Bronchial epithelial cell (primary cell): ENCODE data around the gene ZNF2. TPM values are rescaled to one million over a fixed set of nuclear protein-coding genes. Genes with fewer than 3 reads are reported as not detected.
A peak's percentile ranks its signal among the peaks of the same experiment; 100 is the strongest.

Experiments
- DNase-seq: peaks from one replicate; pipeline ENCODE4 v3.0.0-alpha.2; 2010; ENCODE audit warnings: low read depth
- FAIRE-seq: peaks from 2 replicates; lab custom pipeline; 2011; peaks lifted over from hg19 to GRCh38; lab: Jason Lieb, UNC
- H3K27me3 ChIP-seq: 2 replicates; pipeline ENCODE4 v1.5.1; 2011; ENCODE audit warnings: low read length; ENCODE audit not compliant: control insufficient read depth, insufficient read depth
- H3K36me3 ChIP-seq: 2 replicates; pipeline ENCODE4 v1.5.1; 2011; ENCODE audit warnings: low read length; ENCODE audit not compliant: control insufficient read depth, insufficient read depth
- H3K4me3 ChIP-seq: 2 replicates; pipeline ENCODE4 v1.5.1; 2011; ENCODE audit warnings: mild to moderate bottlenecking, low read depth, low read length, control low read depth
- CTCF ChIP-seq: IDR thresholded peaks from 2 replicates; pipeline ENCODE4 v1.5.1; 2011; ENCODE audit warnings: mild to moderate bottlenecking, moderate library complexity, low read length, control low read depth, inconsistent platforms; ENCODE audit not compliant: insufficient read depth, severe bottlenecking
- total RNA-seq: library from RNA; depleted of rRNA; stranded (reverse); fragments of >200 nt; gene quantifications from 2 replicates; pipeline ENCODE4 v1.2.1, GENCODE V29; 2014

Gene ZNF2
- total RNA-seq, 1 donor from 2014 or later, result 7.4 TPM

DNA sequence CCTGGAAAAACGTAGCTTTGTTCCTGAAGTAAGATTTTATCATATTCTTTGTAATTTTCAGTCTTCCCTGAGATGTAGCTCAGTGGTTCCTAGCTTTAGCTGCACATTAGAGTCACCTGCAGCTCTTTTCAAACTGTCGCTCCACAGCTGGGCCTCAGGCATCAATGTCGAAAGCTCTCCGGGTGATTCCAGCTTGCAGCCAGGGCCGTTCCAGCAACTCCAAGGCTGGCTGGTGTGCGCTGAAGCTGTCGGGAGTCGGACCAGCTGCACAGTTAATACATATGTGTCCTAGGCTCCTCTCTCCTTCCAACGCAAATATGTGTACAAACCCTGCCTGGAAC lies 609 bp upstream of the ZNF2 start:
- Histone ChIP-seq H3K27me3 (no peaks in the 10 kb centered on the region), H3K4me3 (peak overlapping the region; percentile 83), H3K36me3 (no peaks in the 10 kb centered on the region)
- no peak for TF ChIP-seq CTCF
- no peak for FAIRE-seq
- DNase-seq, result no peak

DNA sequence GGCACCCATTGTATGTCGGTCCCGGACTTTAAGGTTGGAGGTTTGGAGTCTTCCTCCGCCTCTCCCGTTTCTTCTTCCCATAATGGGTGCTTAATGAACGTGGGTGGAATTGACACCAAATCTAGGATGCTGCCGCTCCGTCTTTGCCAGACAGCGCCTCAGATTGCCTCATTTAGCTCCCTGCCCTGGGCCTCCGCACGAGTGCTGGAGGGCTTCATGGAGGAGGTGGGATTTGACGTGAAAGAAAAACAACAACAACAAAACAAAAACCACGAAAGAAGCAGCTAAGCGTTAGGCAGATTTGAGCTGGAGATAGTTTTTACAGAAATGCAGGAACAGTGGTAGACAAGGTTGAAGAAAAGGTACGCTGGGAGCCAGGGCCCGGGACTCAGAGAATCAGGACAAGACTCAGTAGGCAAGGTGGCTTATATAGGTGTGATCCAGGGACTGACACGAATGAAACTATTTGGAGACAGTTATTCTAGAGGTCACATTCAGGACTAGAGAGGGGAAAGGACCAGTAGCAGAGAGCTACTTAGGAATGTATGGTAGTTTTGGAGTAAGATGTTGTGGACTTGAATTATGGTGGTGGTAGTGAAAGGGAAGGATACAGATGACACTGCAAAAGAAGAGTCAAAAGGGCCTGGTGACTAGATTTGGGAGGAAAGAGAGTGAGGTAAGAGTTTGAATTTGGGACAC lies 605 bp downstream of the ZNF2 start:
- no peak for TF ChIP-seq CTCF
- Histone ChIP-seq H3K27me3 (no peaks in the 10 kb centered on the region), H3K36me3 (no peaks in the 10 kb centered on the region), H3K4me3 (peak overlapping the region; percentile 83)
- no peak for DNase-seq
- no peak for FAIRE-seq

DNA sequence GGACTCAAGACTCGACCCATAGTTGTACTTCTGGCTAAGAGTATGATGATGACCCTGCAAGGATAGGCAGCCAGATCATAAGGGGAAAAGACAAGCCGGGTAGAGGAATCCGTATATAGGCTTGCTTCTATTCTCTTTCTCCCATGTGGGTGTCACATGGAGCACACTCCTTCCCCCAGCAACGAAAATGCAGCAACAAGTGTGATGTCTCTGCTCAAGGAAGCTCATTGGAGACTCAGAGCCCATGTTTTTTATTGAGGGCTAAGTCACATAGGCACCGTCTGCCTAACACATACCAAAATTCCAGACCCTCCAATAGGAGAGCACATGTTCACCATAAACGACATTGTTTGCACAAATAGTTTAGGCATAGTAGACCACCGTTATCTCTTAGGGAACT lies 6.3 kb downstream of the ZNF2 start:
- no peak for DNase-seq
- TF ChIP-seq CTCF, result no peak
- FAIRE-seq, result no peak
- H3K4me3 ChIP-seq, result no peak overlapping the region
- no peaks in the 10 kb centered on the region for H3K27me3 ChIP-seq
- no peaks in the 10 kb centered on the region for H3K36me3 ChIP-seq

GRCh38 chr2:95174031-95174542 lies 8.5 kb downstream of the ZNF2 start:
- no peaks in the 10 kb centered on the region for H3K27me3 ChIP-seq

GRCh38 chr2:95179451-95179850 lies 13.8 kb downstream of the ZNF2 start:
- peaks cover 6% of the 10 kb centered on the region for H3K36me3 ChIP-seq
- no peak for DNase-seq
- no peak overlapping the region for H3K4me3 ChIP-seq
- no peaks in the 10 kb centered on the region for H3K27me3 ChIP-seq
- TF ChIP-seq CTCF, result no peak
- FAIRE-seq, result no peak

More at GRCh38 chr2:95174031-95174542, 8.5 kb downstream of the ZNF2 start:
- TF ChIP-seq CTCF, result no peak
- FAIRE-seq (no peak), DNase-seq (peak; percentile 30)
- no peaks in the 10 kb centered on the region for H3K36me3 ChIP-seq
- H3K4me3 ChIP-seq, result no peak overlapping the region

DNA sequence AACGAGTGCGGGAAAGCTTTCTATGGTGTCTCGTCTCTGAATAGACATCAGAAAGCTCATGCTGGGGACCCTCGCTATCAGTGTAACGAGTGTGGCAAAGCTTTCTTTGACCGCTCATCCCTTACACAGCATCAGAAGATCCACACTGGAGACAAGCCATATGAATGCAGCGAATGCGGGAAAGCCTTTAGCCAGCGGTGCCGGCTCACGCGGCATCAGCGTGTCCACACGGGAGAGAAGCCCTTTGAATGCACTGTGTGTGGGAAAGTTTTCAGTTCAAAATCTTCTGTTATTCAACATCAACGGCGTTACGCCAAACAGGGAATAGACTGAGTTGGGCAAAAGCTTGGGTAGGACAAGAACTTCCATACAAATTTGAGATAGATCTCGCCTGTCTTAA lies 16.2 kb downstream of the ZNF2 start:
- Histone ChIP-seq H3K36me3 (peaks cover 6% of the 10 kb centered on the region), H3K27me3 (no peaks in the 10 kb centered on the region), H3K4me3 (no peak overlapping the region)
- no peak for TF ChIP-seq CTCF
- no peak for DNase-seq
- FAIRE-seq, result no peak
